HG03457 (cell line): Measurements from ENCODE around the gene RRAGA.
"Not testable (repeated sequence)": the region's sequence is repeated elsewhere in the genome, so short reads cannot be mapped to it uniquely, and the experiment has no call there.

Experiments used
- ATAC-seq: cut with Tn5 transposase; IDR thresholded peaks from one replicate; pipeline ENCODE4 v1.9.1; 2021; ENCODE audit warnings: moderate number of reproducible peaks; ENCODE audit not compliant: unreplicated experiment

RRAGA gene

DNA sequence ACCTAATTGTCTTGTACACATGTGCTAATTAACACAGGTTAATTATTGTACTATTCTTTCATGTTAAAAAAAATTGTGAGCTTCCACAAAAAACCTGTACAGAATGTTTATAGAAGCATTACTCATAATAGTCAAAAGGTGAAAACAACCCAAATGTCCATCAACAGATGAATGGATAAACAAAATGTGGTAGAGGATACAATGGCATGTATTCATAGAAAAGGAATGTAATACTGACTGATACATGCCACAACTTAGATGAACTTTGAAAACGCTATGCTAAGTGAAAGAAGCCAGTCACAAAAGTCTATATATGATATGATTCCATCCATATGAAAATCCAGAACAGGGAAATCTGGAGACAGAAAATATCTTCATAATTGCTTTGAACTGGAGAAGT is 25.6 kb downstream of the RRAGA start:
- ATAC-seq = no peak

DNA sequence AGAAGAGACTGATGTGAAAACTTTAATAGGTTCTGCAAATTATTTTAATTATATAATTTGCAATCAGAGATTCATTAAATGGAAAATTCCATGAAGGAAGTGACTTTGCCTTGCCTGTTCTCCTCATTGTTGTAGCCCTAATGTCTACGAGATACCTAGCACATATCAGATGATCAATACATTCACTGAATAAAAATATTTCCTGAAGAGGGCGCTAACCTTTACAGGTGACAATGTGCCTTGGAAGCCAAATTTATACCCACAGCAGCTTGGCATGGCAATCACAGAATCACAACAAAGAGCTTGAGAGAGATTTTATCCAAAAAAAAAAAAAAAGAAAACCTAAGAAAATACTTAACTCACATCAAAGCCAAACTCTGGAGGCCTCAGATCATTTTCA is 36.1 kb downstream of the RRAGA start:
- ATAC-seq = no peak

DNA sequence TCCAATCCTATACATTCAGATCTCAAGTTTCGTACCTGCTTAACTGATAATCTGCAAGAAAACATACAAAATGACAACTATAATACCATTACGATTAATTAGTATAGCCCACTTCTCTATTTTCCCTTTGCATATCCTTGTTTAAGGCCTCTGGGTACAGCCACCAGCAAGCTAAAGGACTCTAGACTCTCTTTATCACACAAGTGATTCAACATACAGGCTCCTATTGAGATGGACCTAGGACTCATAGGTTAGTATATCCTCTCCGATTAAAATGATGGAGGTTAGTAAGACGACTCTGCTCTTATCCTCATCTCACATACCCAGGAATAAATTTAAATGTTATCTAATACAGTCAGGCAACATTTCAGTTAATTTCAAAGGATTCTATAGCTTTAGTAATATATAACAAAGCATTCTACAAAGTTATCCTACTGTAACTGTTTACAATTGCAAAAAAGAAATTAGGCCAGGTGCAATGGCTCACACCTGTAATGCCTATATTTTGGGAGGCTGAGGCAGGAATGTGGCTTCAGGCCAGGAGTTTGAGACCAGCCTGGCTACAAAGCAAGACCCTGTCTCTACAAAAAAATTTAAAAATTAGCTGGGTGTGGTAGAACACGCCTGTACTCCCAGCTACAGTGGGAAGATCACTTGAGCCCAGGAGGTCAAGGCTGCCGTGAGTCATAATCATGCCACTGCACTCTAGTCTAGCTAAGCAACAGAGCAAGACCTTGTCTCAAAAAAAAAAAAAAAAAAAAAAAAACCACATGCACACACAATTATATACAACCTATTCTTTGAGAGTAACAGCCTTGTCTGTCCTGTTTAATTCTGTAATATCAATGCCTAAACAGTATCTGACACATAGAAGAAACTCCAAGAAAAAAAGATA is 38.1 kb downstream of the RRAGA start:
- no peak for ATAC-seq

DNA sequence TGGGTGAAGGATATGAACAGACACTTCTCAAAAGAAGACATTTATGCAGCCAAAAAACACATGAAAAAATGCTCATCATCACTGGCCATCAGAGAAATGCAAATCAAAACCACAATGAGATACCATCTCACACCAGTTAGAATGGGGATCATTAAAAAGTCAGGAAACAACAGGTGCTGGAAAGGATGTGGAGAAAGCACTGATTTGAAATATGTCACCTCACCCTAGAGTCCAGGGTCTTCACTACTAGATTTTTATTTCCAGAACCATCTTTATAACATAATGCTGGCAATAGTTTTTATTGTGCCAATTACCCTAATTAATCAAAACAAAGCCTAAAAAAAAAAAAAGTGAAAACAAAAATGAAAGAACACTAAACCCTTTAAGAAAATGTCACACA is 48.2 kb downstream of the RRAGA start:
- not testable (repeated sequence) for ATAC-seq
